Activated T-helper 1 cell treated with Interleukin-2 at 50 U/mL for 16 hours (primary cell): ENCODE measurements around the gene CALR.
"Not testable (repeated sequence)": the region's sequence is repeated elsewhere in the genome, so short reads cannot be mapped to it uniquely, and the experiment has no call there.

ENCODE experiments used
- DNase-seq: peaks from one replicate; pipeline ENCODE4 v3.0.0-alpha.2; 2020; ENCODE audit warnings: low read depth

The CALR gene

DNA sequence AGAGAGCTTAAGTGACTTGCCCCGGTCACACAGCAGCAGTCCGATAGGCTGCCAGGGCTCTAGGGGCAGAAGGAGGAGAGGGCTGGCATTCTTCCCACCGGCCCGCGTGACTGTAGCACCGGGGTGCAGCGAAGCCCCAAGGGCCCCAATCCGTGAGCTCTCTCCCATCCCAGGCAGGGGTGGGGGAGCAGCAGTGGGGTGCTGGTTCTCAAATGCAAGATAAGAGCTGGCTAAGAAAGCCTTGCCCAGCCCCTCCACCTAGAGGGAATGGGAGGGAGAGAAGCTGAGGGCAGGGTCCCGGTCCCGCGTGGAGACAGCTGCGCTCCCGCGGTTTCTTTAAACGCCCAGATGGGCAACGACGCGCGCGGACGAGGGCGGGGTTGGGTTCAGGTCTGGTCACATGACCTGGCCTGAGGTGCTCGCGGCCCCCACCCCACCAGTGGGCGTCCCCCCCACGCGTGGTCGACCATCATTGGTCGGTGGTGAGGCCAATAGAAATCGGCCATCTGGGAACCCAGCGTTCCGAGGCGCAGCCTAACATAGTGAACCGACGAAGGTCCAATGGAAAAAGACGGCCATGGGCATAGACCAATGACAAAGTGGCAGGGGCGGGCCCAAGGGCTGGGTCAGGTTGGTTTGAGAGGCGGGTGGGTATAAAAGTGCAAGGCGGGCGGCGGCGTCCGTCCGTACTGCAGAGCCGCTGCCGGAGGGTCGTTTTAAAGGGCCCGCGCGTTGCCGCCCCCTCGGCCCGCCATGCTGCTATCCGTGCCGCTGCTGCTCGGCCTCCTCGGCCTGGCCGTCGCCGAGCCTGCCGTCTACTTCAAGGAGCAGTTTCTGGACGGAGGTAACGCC is at the start of gene CALR:
CALR (plus strand) TSS at position 683 of the 852 bp plus-strand sequence; CDS start at position 754, 71 bp downstream.
- DNase-seq = peak; percentile 98

- not testable (repeated sequence) for DNase-seq
These were observed 48.1 kb upstream of the CALR start for GRCh38 chr19:12890299-12890786.

DNA sequence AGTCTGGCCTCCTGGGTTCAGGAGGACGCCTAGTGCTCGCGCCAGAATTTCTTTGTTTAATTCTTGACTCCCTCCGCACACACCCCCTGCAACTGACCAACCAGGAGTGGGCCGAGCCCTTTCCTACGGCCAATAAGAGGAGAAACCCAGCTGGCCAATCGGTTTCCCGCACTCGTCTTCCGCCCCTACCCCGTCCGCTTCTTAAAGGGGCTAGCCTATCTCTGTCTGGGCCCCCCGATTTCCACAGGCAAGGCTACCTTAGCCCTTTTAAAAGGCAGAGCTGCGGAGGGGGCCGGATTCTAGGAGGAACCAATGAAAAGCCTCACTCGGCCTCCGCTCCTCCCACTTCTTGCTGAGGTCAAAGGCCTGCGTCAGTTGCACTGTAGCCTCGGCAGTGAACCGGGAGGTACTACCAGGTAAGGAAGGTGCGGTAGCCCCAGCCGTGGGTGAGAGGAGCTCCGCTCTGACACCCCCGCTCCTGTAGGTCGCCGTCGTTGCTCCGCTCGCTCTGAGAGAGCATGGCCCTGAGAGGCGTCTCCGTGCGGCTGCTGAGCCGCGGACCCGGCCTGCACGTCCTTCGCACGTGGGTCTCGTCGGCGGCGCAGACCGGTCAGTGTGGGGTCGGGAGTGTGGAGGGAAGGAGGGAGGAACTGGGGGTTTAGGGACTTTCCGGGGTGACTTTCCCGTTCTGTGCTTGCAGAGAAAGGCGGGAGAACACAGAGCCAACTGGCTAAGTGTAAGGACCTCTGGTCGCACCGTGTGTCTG is 47.4 kb upstream of the CALR start, which contains the start of gene GCDH:
GCDH (plus strand) TSS at position 374 of the 766 bp plus-strand sequence; CDS start at position 519, 145 bp downstream.
- DNase-seq = peak; percentile 92

DNA sequence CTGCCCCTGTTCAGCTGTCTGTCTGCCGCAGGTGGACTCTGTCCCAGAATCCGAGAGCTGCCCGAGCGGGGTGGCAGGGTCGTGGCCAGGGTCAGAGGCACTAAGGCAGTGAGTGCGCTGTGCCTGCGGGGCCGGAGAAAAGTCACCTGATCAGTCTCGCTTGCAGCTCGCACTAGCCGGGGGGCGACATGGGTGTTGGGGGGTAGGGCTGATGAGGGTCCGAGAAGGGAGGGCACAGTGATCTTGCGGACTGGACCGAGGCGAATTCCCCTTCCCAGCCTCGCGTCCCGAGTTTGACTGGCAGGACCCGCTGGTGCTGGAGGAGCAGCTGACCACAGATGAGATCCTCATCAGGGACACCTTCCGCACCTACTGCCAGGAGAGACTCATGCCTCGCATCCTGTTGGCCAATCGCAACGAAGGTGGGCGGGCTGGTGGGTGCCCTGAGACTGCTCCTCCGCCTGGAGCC is 46.8 kb upstream of the CALR start:
- no peak for DNase-seq

DNA sequence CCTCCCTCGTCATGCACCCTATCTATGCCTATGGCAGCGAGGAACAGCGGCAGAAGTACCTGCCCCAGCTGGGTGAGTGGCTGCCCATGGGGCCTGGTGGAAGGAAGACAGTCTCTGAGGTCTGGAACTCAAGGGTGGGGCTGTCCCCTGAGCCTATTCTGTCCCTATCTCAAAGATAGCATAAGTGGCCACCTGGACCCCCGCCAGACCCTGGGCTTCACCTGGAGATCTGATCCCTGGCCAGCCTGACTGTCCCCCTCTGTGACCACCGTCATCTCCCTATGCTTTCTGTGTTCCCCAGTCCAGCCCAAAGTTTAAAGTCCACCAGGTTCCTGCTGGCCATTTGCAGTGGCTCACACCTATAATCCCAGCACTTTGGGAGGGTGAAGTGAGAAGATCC is 44.8 kb upstream of the CALR start:
- no peak for DNase-seq

DNA sequence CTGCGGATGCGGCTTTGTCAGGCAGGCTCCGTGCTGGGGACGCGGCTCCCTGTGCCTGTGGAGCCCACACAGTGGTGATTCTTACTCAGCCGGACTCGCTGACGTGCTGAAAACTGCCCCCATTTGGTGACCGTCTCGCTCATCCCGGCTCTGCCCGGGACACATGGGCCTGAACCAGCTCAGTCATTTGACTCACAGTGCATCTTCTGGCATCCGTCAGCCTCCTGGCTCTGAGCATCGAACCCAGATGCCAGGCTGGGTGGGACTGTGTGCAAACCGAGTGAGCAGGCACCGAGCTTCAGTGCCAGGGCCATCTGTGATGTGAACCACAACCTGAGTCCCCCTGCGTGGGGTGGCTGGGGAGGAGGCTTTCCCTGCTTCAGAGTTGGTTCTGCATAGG is 41.9 kb upstream of the CALR start:
- no peak for DNase-seq

DNA sequence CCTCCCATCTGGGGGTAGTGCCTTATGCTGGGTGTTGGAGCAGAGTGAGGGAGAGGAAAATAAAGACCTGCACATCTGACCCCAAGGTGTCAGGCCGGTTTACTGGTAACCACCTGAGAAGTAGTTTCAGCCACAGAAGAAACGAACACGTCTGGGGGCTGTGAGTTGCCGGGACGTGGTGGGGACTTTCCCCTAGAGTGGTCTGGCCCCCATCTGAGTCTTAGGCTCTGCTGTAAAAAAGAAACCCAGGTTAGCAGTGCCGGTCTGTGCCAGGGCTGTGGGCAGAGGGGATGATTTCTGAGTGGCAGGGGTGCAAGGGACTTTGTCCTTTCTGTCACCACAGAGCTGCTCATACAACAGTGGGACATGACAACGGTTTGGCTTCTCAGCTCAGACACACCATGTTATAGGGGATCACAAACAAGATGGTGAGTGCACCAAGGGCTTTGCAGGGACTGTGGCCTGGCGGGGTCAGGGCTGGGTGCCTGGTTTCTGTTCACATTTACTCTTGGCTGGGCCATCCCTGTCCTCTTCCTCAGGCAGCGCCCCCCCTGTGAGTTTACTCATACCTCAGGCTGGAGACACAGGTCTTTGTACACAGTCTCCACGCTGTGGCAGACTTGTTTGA is 38.4 kb upstream of the CALR start:
- no peak for DNase-seq

- no peak for DNase-seq
These were observed 31.2 kb upstream of the CALR start for GRCh38 chr19:12907166-12907565.

DNA sequence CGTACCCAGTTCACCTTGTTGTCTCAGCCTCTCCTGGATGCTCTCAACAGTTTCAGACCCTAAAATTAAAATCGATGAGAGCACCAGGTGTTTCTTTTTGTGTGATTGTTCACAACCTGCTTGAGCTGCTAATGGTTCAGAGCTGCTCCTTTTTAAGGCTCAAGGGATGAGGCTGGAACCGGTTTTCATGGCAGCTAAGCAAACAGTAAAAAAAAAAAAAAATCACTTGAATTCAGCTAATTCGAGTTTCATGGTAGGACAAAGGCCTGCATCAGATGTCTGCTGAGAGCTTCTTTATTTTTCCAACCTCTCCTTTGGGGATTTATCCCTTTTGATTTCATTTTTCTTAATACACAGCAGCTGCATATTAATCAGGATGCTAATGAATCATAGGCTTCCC is 25.8 kb upstream of the CALR start:
- no peak for DNase-seq

DNA sequence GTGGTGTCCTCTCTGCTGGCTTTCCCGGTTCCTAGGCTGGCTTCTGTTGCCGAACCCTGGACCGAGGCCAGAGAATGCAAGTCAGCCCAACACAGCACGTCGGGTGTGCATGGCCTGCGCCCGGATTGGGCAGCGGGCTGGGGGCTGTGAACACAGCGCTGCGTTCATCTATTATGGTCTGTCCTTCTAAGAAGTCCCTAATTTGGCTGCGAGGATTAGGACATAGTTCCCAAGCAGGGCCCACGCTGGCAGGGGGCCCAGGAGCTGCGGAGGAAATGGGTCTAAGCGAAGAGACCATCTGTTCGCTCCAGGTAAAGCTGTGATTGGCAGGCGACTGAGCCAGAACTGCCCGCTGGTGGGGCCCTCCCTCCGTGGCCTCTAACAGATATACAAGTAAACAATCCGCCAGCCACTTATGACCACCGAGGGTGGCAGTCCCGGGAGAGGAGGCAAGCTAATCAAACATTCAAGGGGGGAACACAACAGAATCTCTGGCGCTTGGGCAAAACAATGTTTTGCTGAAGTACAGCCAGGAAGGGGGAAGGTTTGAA is 25.3 kb upstream of the CALR start:
- no peak for DNase-seq

- peak; percentile 22 for DNase-seq
These were observed 24.3 kb upstream of the CALR start for GRCh38 chr19:12913851-12914690.

DNA sequence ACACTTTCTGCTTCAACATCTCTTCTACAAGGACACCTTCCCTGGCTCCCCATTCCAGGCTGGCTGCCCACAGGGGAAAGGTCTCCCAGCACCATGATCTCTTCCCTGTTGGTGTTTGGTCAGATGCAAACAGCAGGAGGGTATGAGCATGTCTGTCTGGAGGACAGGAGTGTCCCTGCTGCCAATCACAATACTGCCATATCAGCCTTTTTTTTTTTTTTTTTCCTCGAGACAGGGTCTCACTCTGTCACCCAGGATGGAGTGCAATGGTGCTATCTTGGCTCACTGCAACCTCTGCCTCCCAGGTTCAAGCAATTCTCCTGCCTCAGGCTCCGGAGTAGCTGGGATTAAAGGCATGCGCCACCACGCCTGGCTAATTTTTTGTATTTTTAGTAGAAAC is 22.5 kb upstream of the CALR start:
- not testable (repeated sequence) for DNase-seq

DNA sequence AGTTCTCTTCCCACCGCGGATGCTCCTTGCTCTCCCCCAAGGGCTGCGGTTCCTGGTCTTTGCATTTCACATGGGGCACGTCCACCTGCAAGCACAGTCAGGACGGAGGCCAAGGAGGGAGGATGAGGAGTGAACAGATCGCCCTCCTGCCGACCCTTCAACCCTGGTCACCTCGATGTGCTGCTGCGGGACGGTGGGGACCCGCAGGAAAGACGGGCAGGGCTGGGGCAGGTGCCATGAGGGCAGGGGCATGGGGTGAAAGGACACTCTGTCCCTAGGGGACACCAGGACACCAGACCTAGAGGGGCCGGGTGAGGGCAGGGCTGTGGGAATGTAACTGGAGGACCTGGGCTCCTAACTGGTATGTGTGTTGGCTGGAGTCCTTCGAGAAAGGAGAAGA is 20.2 kb upstream of the CALR start:
- DNase-seq = no peak

DNA sequence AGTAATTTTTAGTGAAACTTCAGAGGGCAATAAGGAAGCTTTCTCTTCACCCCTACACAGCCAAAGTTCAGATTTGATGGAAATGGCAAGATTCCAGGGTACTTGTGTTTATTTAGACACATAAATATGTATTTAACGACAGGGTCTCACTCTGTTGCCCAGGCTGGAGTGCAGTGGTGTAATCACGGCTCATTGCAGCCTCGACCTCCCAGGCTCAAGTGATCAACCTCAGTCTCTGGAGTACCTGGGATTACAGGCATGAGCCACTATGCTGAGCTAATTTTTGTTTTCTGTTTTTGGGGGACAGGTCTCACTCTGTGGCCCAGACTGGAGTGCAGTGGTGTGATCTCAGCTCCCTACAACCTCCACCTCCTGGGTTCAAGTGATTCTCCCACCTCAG is 17.4 kb upstream of the CALR start:
- no peak for DNase-seq

DNA sequence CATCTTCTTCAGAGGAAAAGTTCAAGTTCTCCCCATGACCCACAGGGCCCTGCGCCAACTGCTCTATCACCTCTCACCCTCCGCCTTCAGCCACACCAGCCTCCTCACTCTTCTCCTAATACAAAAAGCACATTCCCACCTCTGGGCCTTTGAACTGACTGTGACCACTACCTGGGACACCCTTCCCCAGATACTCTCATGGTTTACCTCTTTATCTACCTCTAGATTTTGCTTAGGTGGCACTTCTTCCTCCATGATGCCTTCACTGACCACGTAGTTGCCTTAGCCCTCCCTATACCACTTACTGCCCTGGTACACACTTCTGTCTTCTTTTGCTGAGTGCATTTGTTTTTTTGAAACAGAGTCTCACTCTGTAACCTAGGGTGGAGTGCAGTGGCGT is 15.4 kb upstream of the CALR start:
- no peak for DNase-seq

- no peak for DNase-seq
These were observed 13.6 kb upstream of the CALR start for GRCh38 chr19:12924621-12925310.

- no peak for DNase-seq
These were observed 8.3 kb upstream of the CALR start for GRCh38 chr19:12930002-12930645.

DNA sequence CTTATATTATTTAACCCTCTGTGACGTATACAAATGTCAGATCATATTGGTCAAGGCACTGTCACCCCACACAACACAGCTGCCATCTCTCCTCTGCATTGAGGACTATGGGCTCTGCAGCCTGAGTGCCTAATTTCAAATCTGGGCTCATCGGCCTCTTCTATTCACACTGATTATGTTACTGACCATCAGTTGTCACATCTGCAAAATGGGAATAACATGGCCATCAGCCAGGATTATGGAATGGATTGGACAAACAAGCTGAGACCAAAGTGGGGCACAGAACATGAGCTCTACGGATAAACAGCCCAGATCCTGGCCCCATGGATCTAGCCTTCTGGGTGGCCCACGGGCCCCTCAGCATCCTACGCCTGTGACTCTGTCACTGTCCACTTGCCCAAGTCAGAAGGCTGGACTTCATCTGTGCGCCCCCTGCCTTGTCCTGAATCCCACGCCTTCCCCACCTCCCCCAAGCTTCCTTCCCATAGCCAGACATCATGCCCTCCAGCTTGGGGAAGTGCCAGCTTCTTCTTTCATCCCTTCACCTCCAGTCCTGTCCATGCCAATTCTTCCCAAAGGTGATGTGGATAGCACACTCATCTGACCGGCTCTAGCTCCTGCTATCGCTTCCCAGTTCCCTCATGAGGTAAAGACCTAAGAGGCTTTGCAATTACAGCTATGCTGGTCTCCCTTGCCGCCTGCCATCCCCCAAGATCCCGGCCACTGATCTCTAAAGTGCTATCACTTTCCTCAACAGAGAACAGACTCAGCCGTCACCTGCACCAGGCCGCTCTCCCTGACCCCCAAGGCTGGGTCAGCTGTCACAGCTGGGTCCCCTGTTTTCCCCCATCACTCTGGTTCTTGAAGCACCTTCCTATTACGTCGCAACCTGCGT is 5.8 kb upstream of the CALR start:
- no peak for DNase-seq
